Peyer's patch (tissue), 4 donors: ENCODE results near the gene PIAS1. TPM values are rescaled to one million over a fixed set of nuclear protein-coding genes. Genes with fewer than 3 reads are reported as not detected.

Experiments used
- DNase-seq, 3 donors: peaks; one replicate each; pipeline ENCODE4 v3.0.0-alpha.2; 2017 to 2019
- H3K27ac ChIP-seq, 4 donors: fragments of 200-600 bp; sonication (generic); one replicate each; pipeline ENCODE4 v1.5.1; 2016 to 2019
- H3K27me3 ChIP-seq, 2 donors: fragments of 200-600 bp; sonication (generic); one replicate each; pipeline ENCODE4 v1.5.1; 2019
- H3K36me3 ChIP-seq, 3 donors: fragments of 200-600 bp; sonication (generic); one replicate each; pipeline ENCODE4 v1.5.1; 2016 to 2019
- H3K4me1 ChIP-seq, 4 donors: fragments of 200-600 bp; sonication (generic); one replicate each; pipeline ENCODE4 v1.5.1; 2016 to 2019
- H3K4me3 ChIP-seq, 4 donors: fragments of 200-600 bp; sonication (generic); 1 replicate in 3 of 4; 2 replicates in 1 of 4; pipeline ENCODE4 v1.5.1; 2016 to 2019; ENCODE audit warnings: mild to moderate bottlenecking in 1 of 4
- H3K9me3 ChIP-seq, 4 donors: fragments of 200-600 bp; sonication (generic); one replicate each; pipeline ENCODE4 v1.5.1; 2016 to 2019; ENCODE audit warnings: mild to moderate bottlenecking in 1 of 4
- CTCF ChIP-seq, 6 experiments: fragments of 450-650 bp in 4 of 6; fragments of 200-600 bp in 2 of 6; sonication (generic) in 1 of 6; IDR thresholded peaks; one replicate each; pipeline ENCODE4 v1.5.1; 2017 to 2019; ENCODE audit warnings: antibody characterized with exemption in 6 of 6, mild to moderate bottlenecking in 3 of 6, moderate library complexity in 1 of 6
- POLR2A ChIP-seq, 2 donors: fragments of 450-650 bp; IDR thresholded peaks; one replicate each; pipeline ENCODE4 v1.5.1; 2017; ENCODE audit warnings: antibody characterized with exemption in 2 of 2, mild to moderate bottlenecking in 2 of 2, moderate library complexity in 2 of 2
- total RNA-seq, 4 donors: library from RNA; depleted of rRNA; stranded (reverse); fragments of >200 nt; gene quantifications; one replicate each; pipeline ENCODE4 v1.1.0, GENCODE V29; 2016

Gene PIAS1
- total RNA-seq, 4 donors from 2014 or later: 71.1 to 95.7 (median 81.0) TPM

- H3K9me3 ChIP-seq: no peaks in the 10 kb centered on the region
- TF ChIP-seq POLR2A (IDR thresholded peaks at IDR 0.05) (no peak), CTCF (IDR thresholded peaks at IDR 0.05) (no peak)
- H3K27ac ChIP-seq: no peak overlapping the region
- peaks cover 0 to 18% (median 0%) of the 10 kb centered on the region in 3 donors for H3K36me3 ChIP-seq
- DNase-seq: no peak
- no peaks in the 10 kb centered on the region for H3K27me3 ChIP-seq
- no peak overlapping the region for H3K4me3 ChIP-seq
- H3K4me1 ChIP-seq: peaks cover 0 to 25% (median 7%) of the 10 kb centered on the region in 4 donors
These were observed 28.6 kb downstream of the PIAS1 start for GRCh38 chr15:68082735-68083134.

- H3K36me3 ChIP-seq: peaks cover 0 to 20% (median 0%) of the 10 kb centered on the region in 3 donors
- peaks cover 0 to 18% (median 5%) of the 10 kb centered on the region in 4 donors for H3K4me1 ChIP-seq
- DNase-seq: no peak
- no peaks in the 10 kb centered on the region for H3K27me3 ChIP-seq
- no peak overlapping the region for H3K4me3 ChIP-seq
- no peak overlapping the region for H3K27ac ChIP-seq
- TF ChIP-seq CTCF (IDR thresholded peaks at IDR 0.05) (no peak), POLR2A (IDR thresholded peaks at IDR 0.05) (no peak)
- H3K9me3 ChIP-seq: no peaks in the 10 kb centered on the region
These were observed 29.3 kb downstream of the PIAS1 start for GRCh38 chr15:68083463-68083862.

GRCh38 chr15:68085052-68085451 lies 30.9 kb downstream of the PIAS1 start:
- Histone ChIP-seq H3K27ac (no peak overlapping the region), H3K36me3 (peaks cover 0 to 20% (median 0%) of the 10 kb centered on the region in 3 donors), H3K9me3 (no peaks in the 10 kb centered on the region), H3K27me3 (no peaks in the 10 kb centered on the region), H3K4me1 (peaks cover 0 to 10% (median 3%) of the 10 kb centered on the region in 4 donors), H3K4me3 (no peak overlapping the region)
- DNase-seq: no peak
- TF ChIP-seq CTCF (IDR thresholded peaks at IDR 0.05) (no peak), POLR2A (IDR thresholded peaks at IDR 0.05) (no peak)

GRCh38 chr15:68091743-68092142 lies 37.6 kb downstream of the PIAS1 start:
- no peaks in the 10 kb centered on the region for H3K9me3 ChIP-seq
- TF ChIP-seq CTCF (IDR thresholded peaks at IDR 0.05) (no peak), POLR2A (IDR thresholded peaks at IDR 0.05) (no peak)
- no peaks in the 10 kb centered on the region for H3K4me1 ChIP-seq

GRCh38 chr15:68096099-68096498 lies 42.0 kb downstream of the PIAS1 start:
- Histone ChIP-seq H3K27ac (no peak overlapping the region), H3K36me3 (peaks cover 0 to 16% (median 0%) of the 10 kb centered on the region in 3 donors), H3K4me1 (no peaks in the 10 kb centered on the region), H3K9me3 (no peaks in the 10 kb centered on the region), H3K27me3 (no peaks in the 10 kb centered on the region), H3K4me3 (no peak overlapping the region)
- TF ChIP-seq CTCF (IDR thresholded peaks at IDR 0.05): no peak
- no peak for TF ChIP-seq POLR2A (IDR thresholded peaks at IDR 0.05)
- no peak for DNase-seq

More at GRCh38 chr15:68091743-68092142, 37.6 kb downstream of the PIAS1 start:
- Histone ChIP-seq H3K27ac (no peak overlapping the region), H3K27me3 (no peaks in the 10 kb centered on the region), H3K4me3 (no peak overlapping the region), H3K36me3 (peaks cover 0 to 18% (median 0%) of the 10 kb centered on the region in 3 donors)
- DNase-seq: no peak

- no peak for TF ChIP-seq CTCF (IDR thresholded peaks at IDR 0.05)
- TF ChIP-seq POLR2A (IDR thresholded peaks at IDR 0.05): no peak
- no peak for DNase-seq
- H3K36me3 ChIP-seq: peaks cover 0 to 16% (median 0%) of the 10 kb centered on the region in 3 donors
- H3K4me3 ChIP-seq: no peak overlapping the region
- no peak overlapping the region for H3K27ac ChIP-seq
- no peaks in the 10 kb centered on the region for H3K27me3 ChIP-seq
- no peaks in the 10 kb centered on the region for H3K9me3 ChIP-seq
- H3K4me1 ChIP-seq: no peaks in the 10 kb centered on the region
These were observed 42.9 kb downstream of the PIAS1 start for GRCh38 chr15:68097029-68097428.
